ENCODE measurements around the gene STRAP. TPM values are rescaled to one million over a fixed set of nuclear protein-coding genes. Genes with fewer than 3 reads are reported as not detected.

Gene STRAP
- total RNA-seq, 1 experiment from 2014 or later, result 210 TPM

DNA sequence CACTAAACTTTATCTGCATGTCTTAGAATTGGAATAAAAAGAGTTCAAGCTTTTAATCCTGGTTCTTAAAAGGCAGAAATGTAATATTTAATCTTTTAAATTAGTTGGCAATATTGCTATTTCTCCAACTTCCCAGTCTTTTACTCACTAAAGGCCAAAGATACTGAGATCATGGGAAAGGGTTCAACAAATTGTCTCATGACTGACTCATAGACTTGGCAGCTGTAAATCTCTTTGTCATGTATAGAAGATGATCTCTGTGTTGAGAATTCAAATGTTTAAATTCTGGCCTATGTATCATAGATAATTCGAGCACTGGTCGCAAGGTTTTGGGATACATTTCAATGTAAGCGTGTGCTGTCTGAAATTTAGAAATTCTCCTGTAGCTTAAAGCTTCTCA is 40.1 kb upstream of the STRAP start:
- H3K9ac ChIP-seq (ENCODE audit: extremely low read depth, insufficient read length, low read length), result no peak overlapping the region
- no peak overlapping the region for H3K27ac Mint-ChIP-seq
- no peak overlapping the region for H2BK5ac ChIP-seq (ENCODE audit: insufficient read length, low read length)
- no peak for DNase-seq
- H3K18ac ChIP-seq (ENCODE audit: insufficient read length, low read depth, low read length), result no peak overlapping the region
- no peaks in the 10 kb centered on the region for H3K23me2 ChIP-seq (ENCODE audit: insufficient read length, low read depth, low read length, poor library complexity, severe bottlenecking)
- H3K79me2 ChIP-seq (ENCODE audit: insufficient read depth, low read length), result no peaks in the 10 kb centered on the region
- H3K27me3 ChIP-seq (ENCODE audit: insufficient read depth, low read length), result no peaks in the 10 kb centered on the region
- no peak overlapping the region for H3K27ac ChIP-seq (ENCODE audit: insufficient read length, low read depth, low read length)
- H3K4ac ChIP-seq (ENCODE audit: low read depth, low read length), result no peak overlapping the region
- H4K20me1 ChIP-seq (ENCODE audit: control insufficient read depth, insufficient read depth, insufficient read length), result no peaks in the 10 kb centered on the region
- H3K23ac ChIP-seq (ENCODE audit: insufficient read length, low read depth, low read length), result no peak overlapping the region
- H2AK5ac ChIP-seq (ENCODE audit: insufficient read length, low read length), result no peak overlapping the region
- no peaks in the 10 kb centered on the region for H3K4me1 ChIP-seq (ENCODE audit: insufficient read depth, low read length)
- no peaks in the 10 kb centered on the region for H3K9me3 ChIP-seq (ENCODE audit: control insufficient read depth, low read depth, low read length)
- no peaks in the 10 kb centered on the region for H3K79me1 ChIP-seq (ENCODE audit: insufficient read depth, low read depth, low read length, poor library complexity, severe bottlenecking)
- no peak overlapping the region for H3T11ph ChIP-seq (ENCODE audit: low read length)
- H3K14ac ChIP-seq (ENCODE audit: insufficient read depth, low read length), result no peak overlapping the region
- H3K4me1 Mint-ChIP-seq, result peaks cover 3 to 8% of the 10 kb centered on the region in 2 experiments
- H2BK20ac ChIP-seq (ENCODE audit: low read depth, low read length, poor library complexity, severe bottlenecking), result no peak overlapping the region
- no peak overlapping the region for H2AFZ ChIP-seq (ENCODE audit: low read length)
- no peaks in the 10 kb centered on the region for H3K36me3 Mint-ChIP-seq (ENCODE audit: insufficient read depth in 1 of 3, low read depth in 3 of 3)
- H4K8ac ChIP-seq (replicated peaks; ENCODE audit: insufficient read length, low read depth, low read length), result no peak overlapping the region
- TF ChIP-seq, protein P1, sequence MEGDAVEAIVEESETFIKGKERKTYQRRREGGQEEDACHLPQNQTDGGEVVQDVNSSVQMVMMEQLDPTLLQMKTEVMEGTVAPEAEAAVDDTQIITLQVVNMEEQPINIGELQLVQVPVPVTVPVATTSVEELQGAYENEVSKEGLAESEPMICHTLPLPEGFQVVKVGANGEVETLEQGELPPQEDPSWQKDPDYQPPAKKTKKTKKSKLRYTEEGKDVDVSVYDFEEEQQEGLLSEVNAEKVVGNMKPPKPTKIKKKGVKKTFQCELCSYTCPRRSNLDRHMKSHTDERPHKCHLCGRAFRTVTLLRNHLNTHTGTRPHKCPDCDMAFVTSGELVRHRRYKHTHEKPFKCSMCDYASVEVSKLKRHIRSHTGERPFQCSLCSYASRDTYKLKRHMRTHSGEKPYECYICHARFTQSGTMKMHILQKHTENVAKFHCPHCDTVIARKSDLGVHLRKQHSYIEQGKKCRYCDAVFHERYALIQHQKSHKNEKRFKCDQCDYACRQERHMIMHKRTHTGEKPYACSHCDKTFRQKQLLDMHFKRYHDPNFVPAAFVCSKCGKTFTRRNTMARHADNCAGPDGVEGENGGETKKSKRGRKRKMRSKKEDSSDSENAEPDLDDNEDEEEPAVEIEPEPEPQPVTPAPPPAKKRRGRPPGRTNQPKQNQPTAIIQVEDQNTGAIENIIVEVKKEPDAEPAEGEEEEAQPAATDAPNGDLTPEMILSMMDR (conservative IDR thresholded peaks at IDR 0.05), result no peak
- no peak overlapping the region for H4K91ac ChIP-seq (ENCODE audit: insufficient read length, low read depth, low read length)
- no peak overlapping the region for H2BK120ac ChIP-seq (ENCODE audit: low read depth, low read length, poor library complexity, severe bottlenecking)
- H3K4me2 ChIP-seq (ENCODE audit: insufficient read depth, insufficient read length, low read length), result no peak overlapping the region
- no peaks in the 10 kb centered on the region for H3K9me3 Mint-ChIP-seq
- WGBS (ENCODE audit: extremely low coverage, insufficient read length, low lambda C conversion rate), result no CpG with 5 or more reads among the region's 3 CpGs
- no peak overlapping the region for H2BK12ac ChIP-seq (ENCODE audit: insufficient read length, low read depth, low read length)
- no peak overlapping the region for H2BK15ac ChIP-seq (ENCODE audit: low read depth, low read length)
- H4K5ac ChIP-seq (ENCODE audit: insufficient read length, low read depth, low read length), result no peak overlapping the region
- no peaks in the 10 kb centered on the region for H3K27me3 Mint-ChIP-seq (ENCODE audit: low read depth)
- H3K4me3 Mint-ChIP-seq, result no peak overlapping the region
- no peak overlapping the region for H3K56ac ChIP-seq (ENCODE audit: insufficient read length, low read depth, low read length)
